ENCODE data around the gene SPSB4.
"Not testable (repeated sequence)": the region's sequence is repeated elsewhere in the genome, so short reads cannot be mapped to it uniquely, and the experiment has no call there.

The SPSB4 gene

DNA sequence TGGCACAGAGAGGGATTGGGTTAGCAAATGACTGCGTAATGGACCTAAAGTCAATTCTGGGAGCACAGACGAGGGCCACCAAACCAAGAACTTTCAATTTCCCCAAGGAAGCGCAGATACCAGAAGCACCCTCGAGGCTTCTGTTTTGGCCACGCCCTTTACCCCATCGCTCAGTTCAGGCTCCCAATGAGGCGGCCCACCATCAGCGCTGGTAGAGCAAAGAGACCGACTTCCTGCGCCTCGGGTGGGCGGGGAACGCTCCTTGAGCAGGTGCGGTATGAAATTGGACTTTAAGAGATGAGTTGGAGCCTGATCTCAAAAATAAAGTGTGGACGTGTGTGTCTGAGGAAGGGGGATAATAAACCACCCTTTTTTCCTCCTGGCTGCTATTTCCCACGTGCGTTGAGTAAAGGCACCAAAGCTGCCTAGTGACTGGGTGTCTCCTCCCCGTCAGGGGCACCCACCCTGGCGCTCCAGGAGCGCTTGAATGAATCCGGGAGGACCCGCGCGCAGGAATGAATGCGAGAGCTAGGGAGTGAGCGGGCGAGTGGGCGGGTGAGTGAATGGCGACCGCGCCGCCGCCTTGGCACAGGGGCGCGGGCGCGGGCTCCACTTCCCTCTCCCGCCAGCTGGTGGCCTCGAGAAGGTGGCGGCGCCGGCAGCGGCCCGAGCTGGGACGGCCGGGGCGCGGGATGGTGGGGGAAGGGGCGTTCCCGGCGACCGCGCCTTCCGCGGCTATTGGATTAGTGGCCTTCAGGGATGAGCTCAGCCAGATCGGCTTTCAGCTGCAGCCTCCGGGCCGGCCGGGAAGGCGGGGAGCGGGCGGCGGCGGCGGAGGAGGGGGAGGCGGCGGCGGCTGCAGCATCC lies at the start of gene SPSB4:
SPSB4 (plus strand) TSS at position 772 of the 867 bp plus-strand sequence. CDS start 14,758 bp downstream, outside the sequence.
- peak; percentile 47 to 84 for DNase-seq

DNA sequence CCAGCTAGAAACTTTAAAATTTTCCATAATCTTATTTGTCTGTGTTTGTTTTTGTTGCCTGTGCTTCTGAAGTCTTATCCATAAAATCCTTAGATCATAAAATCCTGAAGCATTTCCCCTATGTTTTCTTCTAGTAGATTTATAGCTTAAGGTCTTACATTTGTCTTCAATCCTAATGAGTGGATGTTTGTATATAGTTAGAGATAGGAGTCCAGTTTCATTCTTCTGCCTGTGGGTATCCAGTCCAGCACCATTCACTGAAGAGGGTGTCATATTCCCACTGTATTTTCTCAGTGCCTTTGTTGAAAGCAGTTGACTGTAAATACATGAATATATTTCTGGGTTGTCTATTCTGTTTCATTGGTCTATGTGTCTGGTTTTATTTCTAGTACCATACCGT lies 44.8 kb upstream of the SPSB4 start:
- DNase-seq, result no peak

DNA sequence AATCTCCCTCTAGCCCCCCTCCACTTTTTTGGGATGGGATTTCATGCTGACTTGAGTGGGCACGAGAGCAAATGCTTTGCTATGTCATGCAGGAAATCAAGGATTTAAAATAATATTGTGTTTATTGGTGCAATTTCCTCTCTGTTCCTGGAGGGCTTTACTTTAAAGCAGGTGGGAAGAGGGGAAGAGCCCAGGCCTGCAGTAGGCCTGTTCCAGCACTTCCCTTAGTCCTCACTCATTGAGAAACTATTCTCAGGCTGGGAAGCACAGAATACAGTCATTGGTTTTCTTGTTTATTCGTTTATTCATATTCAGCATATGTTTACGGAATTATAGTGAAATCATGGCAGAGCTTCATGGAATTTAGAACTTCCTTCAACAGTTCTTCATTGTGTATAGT lies 41.7 kb upstream of the SPSB4 start:
- no peak for DNase-seq

DNA sequence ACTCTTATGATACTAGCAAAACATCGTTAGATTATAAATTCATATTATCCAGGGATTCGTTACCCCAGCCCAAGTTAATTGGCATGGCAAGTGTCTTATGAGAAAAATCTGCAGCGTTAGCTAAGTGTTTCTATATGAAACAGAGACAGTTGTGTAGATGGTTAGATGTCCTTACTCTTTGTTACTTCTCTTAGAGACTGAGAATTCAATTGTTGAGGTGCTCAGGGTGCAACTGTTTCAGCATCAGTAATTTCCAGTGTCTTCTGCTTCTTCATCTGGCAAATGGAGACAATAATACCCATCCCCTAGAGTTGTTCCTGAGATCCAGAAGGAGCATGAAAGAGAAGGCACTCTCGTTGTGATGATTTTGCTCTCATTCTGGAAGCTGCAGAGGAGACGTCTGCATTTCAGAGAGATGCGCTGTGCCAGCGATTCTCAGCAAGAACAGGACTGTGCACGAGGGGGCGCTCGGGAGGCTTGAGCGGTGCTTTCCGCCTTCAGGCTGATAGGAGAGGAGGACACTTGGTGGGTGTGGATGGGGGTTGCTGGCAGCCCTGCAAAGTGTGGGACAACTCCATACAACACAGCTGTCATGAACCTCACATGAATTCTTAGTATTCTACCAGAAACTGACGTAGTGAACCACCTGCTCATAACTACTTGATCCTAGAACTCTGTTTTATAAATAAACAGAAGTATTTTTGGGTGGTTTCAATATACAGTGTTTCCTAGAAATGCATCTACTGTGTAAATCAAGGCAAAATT lies 39.7 kb upstream of the SPSB4 start:
- peak; percentile 17 to 77 for DNase-seq

DNA sequence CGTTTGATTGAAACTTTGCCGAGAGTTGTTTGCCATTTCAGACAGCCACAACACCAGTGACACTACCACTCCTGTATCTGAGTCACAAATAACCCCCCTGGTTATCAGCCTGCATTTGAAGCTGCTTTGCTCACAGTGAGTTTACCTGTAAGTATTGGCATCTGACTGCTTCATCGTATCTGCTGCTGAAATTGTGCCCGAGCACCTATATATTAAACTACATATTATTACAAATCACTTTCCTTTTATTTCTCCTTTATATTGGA lies 39.2 kb upstream of the SPSB4 start:
- no peak for DNase-seq

DNA sequence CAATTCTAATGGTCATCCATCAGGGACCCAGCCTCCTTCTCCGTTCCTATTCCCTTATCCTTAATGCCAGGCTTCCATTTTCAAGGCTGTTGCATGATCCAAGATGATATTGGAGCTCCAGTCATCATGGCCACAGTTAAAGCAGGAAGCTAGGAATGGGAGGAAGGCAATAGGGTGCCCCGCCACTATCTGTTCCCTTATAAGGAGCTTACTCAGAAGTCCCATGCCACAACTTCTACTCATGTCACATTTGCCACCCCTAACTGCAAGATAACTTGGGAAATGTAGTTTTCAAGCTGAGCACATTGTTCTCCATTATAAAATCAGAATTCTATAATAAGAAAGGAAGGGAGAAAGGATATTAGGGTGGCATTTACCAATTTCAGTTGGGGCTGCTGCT lies 38.6 kb upstream of the SPSB4 start:
- no peak for DNase-seq

DNA sequence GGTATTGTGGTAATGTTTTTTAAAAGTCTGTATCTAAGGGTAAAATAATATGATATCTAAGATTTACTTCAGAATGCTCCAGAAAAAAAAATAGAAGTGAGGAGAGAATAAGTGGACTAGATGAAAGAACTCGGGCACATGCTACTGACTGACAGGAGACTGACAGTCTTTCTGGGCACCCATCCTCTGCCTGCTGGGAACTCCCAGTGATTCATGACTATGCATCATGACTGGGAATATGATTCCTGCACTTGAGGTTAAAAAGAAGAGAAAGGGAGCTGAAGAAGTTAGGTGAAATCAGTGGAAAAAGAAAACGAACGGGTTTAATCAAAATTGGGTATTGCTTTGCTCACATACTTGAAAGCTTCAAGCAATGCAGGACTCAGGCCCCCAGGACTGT lies 35.7 kb upstream of the SPSB4 start:
- no peak for DNase-seq

DNA sequence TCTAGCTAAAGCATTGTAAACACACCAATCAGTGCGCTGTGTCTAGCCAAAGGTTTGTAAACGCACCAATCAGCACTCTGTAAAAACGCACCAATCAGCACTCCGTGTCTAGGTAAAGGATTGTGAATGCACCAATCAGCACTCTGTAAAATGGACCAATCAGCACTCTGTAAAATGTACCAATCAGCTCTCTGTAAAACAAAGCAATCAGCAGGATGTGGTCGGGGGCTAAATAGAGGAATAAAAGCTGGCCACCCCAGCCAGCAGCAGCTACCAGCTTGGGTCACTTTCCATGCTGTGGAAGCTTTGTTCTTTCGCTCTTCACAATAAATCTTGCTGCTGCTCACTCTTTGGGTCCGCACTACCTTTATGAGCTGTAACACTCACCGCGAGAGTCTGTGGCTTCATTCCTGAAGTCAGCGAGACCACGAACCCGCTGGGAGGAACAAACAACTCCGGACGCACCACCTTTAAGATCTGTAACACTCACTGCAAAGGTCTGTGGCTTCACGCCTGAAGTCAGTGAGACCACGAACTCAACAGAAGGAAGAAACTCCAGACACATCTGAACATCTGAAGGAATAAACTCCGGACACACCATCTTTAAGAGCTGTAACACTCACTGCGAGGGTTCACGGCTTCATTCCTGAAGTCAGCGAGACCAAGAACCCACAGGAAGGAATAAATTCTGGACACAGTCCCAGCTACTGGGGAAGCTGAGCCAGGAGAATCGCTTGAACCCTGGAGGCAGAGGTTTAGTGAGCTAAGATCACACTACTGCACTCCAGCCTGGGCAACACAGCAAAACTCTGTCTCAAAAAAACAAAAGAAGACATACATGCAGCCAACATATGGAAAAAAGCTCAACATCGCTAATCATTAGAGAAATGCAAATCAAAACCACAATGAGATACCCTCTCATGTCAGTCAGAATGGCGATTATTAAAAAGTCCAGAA lies 33.5 kb upstream of the SPSB4 start:
- not testable (repeated sequence) for DNase-seq

DNA sequence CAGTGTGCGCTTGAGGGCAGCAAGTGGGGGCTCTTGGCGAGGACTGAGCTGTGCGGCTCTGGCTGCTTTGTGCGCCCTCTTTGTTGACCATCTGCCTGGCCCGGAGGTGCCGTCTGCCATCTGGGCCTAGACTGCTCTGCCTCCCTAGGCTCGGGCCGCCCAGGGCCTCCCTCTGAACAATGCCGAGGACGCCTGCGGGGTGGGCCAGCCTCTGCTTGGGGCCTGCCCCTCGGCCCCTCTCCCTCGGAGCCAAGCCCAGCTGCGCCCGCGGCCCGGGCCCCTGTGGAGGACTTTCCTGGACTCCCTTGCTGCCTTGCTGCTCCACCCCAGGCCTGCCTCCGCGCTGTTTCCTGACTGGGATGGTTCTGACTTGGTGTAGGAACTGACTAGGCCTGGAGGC lies 31.9 kb upstream of the SPSB4 start:
- no peak for DNase-seq

DNA sequence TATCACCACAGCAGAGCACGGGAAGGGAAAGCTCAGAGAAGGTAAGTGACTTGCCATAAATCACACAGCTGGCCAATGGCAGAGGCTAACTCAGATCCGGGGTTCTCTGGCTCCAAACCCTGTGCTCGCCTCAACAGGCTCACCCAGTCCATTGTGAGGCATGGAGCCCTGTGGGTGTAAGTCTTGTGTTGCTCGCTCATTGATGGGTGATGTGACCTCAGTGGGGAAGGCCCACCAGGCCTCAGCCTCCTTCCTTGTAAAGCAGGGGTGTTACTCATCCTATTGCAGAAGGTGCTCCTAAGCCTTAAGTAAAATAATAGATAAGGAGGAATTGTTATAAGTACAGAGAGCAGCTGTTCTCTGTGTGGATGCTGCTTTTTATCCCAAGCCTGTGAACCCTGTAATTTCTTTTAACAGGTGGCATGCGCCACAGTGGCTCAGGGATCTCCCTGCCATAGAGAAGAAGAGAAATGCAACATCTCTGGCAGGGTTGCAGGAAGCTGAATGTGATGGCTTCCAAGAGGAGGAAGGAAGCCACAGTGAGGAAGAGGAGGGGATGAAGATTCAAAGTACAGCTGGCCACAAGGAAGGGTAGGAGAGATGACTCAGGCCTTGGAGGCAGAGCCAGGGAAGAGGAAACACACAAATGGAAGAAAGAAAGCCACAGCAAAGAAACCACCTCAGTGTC lies 30.9 kb upstream of the SPSB4 start:
- DNase-seq, result no peak

DNA sequence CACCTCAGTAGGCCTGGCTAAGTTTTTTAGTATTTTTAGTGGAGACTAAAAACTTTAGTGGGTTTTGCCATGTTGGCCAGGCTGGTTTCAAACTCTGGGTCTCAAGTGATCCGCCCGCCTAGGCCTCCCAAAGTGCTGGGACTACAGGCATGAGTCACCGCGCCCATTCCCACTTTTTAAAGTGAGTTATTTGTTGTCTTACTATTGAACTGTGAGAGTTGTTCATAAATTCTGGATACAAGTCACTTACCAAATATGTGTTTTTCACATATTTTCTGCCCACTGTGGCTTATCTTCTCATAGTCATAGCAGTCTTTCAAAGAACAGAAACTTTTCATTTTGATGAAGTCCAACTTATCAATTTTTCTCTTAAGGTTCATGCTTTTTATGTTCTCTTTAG lies 29.9 kb upstream of the SPSB4 start:
- no peak for DNase-seq

DNA sequence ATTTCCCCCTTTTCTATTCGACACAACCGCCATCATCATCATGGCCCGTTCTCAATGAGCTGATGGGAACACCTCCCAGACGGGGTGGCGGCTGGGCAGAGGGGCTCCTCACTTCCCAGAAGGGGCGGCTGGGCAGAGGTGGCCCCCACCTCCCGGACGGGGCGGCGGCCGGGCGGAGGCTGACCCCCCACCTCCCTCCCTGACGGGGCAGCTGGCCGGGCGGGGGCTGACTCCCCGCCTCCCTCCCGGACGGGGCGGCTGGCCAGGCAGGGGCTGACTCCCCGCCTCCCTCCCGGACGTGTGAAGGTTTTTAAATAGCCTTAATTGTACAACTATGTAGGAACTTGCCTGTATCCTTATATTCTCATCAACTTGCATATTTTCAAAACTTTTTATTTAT lies 20.9 kb upstream of the SPSB4 start:
- no peak for DNase-seq

DNA sequence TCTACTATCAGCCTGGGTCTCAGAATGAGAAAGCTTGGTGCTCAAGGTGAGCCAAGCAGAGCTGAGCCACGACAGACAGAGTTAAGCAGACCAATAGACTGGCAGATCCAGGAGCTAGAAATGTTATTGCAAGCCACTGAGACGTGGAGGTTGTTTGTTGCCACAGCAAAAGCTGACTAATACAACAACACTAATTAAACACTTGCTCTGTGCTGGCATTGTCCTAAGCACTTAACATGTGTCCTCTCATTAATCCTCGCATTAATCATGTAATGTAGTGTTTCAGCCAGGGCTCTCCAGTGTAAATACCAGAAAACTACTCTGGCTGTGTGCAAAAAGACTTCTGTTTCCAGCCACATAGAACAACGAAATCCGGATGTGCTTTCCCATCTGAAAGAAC lies 11.6 kb upstream of the SPSB4 start:
- DNase-seq, result no peak

DNA sequence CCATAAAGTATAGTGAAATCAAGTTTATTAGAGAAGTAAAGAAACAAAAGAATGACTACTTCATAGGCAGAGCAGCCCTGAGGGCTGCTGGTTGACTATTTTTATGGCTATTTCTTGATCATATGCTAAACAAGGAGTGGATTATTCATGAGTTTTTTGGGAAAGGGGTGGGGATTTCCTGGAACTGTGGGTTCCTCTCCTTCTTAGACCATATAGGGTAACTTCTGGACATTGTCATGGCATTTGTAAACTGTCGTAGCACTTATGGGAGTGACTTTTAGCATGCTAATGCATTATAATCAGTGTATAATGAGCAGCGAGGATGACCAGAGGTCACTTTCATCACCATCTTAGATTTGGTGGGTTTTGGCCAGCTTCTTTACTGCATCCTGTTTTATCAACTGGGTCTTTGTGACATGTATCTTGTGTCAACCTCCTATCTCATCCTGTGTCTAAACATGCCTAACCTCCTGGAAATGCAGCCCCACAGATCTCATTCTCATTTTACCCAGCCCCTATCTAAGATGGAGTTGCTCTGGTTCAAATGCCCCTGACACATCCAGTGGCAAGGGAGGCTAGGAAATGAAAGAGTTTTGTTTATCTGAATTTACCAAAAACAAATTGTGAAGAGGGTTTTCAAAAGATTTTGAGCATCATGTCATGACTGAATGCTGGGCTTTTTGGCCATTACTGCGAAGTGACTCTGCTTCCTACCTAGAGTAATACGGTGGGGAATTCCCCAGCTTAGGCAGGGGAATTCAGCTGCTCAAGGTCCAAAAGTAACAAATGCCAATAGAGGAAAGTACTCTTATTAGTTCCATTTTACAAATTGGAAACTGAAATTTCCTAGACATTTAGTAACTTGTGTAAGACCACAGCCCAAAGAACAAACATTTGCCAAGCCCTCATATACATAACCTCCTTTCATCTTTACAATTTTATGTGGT lies 6.2 kb upstream of the SPSB4 start:
- no peak for DNase-seq

DNA sequence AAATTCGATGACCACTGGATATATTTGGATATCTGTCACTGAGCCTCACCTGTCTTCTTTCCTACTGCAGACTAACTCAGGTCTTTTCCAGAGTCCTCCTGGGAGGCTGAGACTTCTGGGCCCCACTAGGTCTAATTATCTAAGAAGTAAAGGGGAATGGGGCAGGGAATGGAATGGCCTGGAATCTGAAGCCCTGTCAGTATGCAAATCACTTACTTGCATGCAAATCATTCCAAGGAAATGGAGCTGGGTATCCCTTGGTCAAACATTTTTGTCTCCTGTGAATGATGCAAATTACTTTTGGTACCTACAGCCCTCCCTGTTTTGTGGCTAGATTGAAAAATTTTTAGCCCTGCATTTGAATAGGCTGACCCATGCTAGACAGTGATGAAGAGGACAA lies 5.3 kb upstream of the SPSB4 start:
- no peak for DNase-seq

DNA sequence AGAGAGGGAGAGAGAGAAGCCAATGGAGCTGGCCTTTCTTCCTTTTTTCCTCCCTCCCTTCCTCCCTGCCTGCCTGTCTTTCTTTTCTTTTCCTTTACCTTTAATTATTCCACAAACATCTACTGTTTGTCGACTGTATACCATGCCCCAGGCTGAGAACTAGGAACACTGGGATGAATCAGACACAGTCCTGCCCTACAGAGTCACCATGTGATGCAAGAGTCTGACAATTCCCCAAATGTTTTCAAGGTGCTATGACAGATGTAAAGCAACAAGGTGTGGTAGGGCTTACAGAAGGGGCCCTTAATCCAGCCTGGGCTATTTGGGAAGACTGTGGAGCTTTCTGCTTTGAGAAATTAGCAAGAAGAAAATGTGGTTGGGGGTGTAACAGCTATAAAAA lies 4.0 kb upstream of the SPSB4 start:
- no peak for DNase-seq

DNA sequence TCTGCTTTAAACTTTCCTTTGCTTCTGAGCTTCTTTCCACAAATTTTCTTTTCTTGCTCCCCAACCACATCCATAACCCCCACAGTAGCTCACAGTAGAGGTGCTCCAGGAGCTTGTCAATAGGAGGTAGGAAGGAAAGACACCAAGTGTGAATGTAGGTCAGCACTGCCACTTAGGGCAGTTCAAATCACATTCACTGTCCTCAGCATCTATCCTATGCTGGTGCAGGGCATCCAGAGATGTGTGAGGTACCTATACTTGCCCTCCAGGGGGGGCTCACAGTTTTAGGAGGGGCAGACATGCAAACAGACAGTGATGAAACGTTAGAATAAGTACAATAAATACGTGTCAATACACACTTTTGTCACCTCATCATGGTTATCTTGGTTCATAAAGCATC lies 1.5 kb upstream of the SPSB4 start:
- DNase-seq, result peak in 1 of 2 experiments; percentile 41

DNA sequence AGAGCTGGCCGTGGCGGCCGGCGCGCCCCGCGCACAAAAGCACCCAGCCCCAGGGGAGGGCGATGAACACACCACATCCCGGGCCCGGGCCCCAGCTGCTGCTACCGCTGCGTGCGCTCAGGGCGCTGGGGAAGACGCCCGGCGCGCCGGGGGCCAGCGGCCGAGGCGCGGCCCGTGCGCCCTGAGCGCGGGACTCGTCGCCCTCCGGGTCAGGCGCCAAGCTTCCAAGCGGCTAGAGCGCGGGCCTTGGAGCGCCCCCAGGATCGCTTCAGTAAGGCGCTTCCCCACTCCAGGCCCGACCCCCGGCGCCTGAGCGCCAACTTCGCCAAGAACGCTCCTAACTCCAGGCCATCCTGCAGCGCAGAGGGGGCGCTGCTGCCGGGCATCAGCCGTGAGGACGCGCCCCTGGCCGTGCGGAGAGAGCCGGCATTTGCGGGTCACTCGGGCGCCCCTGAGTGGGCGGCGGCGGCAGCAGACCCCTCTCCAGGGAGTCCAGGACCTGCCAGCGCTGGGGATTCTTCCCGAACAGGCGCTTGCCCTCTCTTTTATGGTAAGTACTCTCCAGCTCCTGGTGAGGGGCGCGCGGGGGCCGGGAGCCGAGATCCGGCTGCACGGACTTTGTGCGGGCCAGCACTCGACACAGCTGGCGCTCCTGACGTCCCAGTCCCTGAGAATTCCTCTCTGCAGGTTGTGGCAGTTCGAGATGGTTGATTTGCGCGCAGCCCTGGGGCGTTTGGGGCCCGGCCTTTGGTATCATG lies 475 bp downstream of the SPSB4 start:
- peak in 1 of 2 experiments; percentile 48 for DNase-seq

DNA sequence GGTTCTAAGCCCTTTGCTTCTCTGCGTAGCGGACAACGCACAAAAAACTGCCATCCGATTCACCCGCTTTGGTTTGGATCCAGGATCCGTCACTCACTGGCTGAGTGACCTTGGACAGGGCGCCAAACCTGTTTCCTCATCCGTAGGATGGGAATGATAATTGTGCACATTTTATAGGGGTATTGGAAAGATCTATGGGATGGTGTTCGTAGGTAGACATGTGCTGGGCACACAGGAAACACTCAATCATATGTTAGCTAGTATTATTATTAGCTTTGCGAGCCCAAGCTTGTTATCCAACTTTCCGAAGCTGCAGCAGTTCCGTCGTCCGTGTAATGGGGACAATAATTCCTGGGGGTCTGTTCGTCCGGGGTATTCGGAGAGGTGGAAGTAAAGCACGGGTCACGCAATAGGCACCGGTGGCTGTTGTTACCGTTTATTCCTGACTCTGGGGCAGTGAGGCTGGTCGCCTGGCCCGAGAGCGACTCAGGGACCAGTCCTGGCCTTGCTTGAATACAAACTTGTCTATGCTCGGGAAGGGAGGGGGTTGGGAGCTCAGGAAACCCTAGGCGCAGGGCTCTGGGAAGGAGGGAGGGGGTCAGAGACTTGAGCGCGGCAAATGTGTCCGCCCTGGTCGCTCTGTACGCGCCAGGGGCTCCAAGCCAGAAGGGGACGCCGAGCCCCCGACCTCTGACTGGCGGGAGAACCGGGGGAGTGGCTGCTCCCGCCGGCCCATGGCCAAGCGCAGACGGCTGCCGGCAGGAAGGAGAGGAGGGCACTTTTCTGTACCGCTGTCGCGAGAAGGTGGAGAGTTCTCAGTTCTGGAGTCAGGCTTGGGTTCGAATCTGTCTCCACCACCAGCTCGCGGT lies 1.3 kb downstream of the SPSB4 start:
- DNase-seq, result peak in 1 of 2 experiments; percentile 51

DNA sequence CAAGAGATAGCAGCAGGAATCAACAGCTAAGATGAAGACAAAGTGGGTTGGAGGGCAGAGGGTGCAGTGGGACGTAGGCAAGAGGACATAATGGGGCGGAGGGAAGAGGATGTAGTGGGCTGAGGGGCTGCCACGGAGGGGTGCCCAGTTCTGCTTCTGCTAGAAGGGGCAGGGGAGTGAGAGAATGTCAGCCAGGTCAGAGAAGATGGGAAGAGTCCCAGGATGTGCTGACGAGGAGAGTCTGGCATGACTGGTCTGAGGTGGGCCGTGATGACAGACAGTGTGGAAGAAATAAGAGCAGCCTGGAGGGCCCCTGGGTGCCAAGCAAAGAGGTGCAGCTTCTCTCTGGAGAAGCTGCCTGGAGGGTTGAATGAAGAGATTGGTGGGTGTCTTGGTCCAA lies 4.0 kb downstream of the SPSB4 start:
- DNase-seq, result no peak
